OCI-M2 (cell line): ENCODE measurements around the gene TRIO.

ENCODE experiments used
- DNase-seq: peaks from one replicate; lab custom pipeline; 2025; ENCODE audit not compliant: unreplicated experiment; lab: John Stamatoyannopoulos, UW

TRIO gene

GRCh38 chr5:14242447-14242846 lies 99.3 kb downstream of the TRIO start:
- no peak for DNase-seq

- DNase-seq: no peak
These were observed 99.8 kb downstream of the TRIO start for GRCh38 chr5:14242871-14243383.

- no peak for DNase-seq
These were observed 100.6 kb downstream of the TRIO start for GRCh38 chr5:14243766-14244165.

- no peak for DNase-seq
These were observed 101.6 kb downstream of the TRIO start for GRCh38 chr5:14244721-14245120.

GRCh38 chr5:14245132-14245925 lies 102.2 kb downstream of the TRIO start:
- no peak for DNase-seq

GRCh38 chr5:14246350-14247053 lies 103.4 kb downstream of the TRIO start:
- DNase-seq: no peak

- no peak for DNase-seq
These were observed 103.9 kb downstream of the TRIO start for GRCh38 chr5:14247054-14247386.

- DNase-seq: no peak
These were observed 106.3 kb downstream of the TRIO start for GRCh38 chr5:14249258-14250082.

- no peak for DNase-seq
These were observed 107.0 kb downstream of the TRIO start for GRCh38 chr5:14250084-14250695.

GRCh38 chr5:14250748-14251701 lies 107.9 kb downstream of the TRIO start:
- no peak for DNase-seq

- no peak for DNase-seq
These were observed 108.6 kb downstream of the TRIO start for GRCh38 chr5:14251733-14252132.

- DNase-seq: no peak
These were observed 109.7 kb downstream of the TRIO start for GRCh38 chr5:14252793-14253192.

- no peak for DNase-seq
These were observed 111.5 kb downstream of the TRIO start for GRCh38 chr5:14254686-14255085.

- DNase-seq: no peak
These were observed 113.0 kb downstream of the TRIO start for GRCh38 chr5:14256026-14256690.

- DNase-seq: no peak
These were observed 113.7 kb downstream of the TRIO start for GRCh38 chr5:14256756-14257393.

- DNase-seq: no peak
These were observed 114.9 kb downstream of the TRIO start for GRCh38 chr5:14257995-14258403.

- DNase-seq: no peak
These were observed 115.7 kb downstream of the TRIO start for GRCh38 chr5:14258840-14259239.

- DNase-seq: no peak
These were observed 117.5 kb downstream of the TRIO start for GRCh38 chr5:14260637-14261036.

GRCh38 chr5:14261235-14261634 lies 118.1 kb downstream of the TRIO start:
- no peak for DNase-seq
